Kasumi-1 (cell line): ENCODE results near the gene AMBRA1.

Source experiments
- DNase-seq, 2 experiments: peaks; one replicate each; lab custom pipeline; 2025; lab: John Stamatoyannopoulos, UW

Gene AMBRA1

DNA sequence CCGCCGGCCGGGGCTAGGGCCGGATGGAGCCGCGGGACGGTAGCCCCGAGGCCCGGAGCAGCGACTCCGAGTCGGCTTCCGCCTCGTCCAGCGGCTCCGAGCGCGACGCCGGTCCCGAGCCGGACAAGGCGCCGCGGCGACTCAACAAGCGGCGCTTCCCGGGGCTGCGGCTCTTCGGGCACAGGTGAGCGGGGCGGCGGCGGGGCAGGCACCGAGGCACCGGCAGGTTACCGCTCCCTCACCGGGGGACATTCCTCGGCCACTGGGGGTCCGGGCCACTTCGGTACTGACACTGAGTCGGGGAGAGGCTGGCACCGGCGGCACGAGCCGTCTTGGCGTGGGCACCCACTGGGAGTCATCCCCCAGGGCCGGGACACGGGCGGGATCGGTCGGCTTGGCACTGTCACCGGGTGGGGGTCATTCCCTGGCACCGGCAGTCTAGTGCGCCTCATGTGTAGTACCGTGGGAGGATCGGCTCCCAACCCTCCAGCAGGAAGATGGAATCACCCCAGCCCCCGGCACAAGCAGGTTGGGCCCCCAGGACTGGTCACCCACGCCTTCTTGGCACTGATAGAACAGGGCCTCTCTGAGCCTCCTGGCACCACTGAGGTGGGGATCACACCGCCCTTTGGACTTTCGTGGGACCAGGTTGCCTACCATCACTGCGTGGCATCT is 246.0 kb downstream of the AMBRA1 start:
- no peak for DNase-seq

DNA sequence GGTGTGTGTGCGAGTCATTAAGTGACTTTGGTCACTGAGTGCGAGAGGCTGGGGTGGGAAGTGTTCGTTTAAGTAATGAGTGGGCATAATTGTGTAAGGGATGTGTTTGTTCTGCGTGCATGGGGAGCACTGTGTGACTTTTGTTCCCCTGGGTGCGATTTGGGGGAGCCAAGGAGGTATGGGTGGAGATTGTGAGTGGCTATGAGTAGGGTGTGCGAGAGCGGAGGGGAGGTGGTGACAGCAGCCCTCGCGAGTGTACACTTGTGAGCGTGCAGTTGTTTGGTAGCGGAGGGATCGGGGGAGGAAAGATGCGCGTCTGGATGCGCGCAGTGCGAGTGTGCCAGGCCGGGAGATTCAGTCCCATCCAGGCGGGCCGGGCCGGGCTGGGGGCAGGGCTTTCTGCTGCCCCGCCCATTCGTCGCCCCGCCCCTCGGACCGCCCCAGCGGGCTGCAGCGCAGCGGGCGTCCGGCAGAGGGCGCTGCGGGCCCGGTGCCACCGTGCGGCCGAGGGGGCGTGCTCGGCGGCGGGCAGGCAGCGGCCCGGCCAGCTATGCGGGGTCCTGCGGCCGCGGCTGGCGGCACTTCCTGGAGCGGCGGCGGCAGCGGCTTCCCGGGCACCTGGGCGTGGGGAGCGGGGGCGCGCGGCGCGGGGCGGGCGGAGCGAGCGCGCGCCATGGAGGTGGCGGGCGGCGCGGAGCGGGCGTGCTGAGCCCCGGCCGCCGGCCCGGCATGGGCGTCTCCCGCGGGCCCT is 246.8 kb downstream of the AMBRA1 start, which contains the start of gene DGKZ:
DGKZ (plus strand) TSS at position 578 of the 751 bp plus-strand sequence. CDS start 197 bp downstream, outside the sequence.
- peak; percentile 79 to 83 for DNase-seq
